Measurements from ENCODE around the gene LMNB1.

GRCh38 chr5:126848253-126848652 lies 71.3 kb downstream of the LMNB1 start:
- TF ChIP-seq POLR2A (IDR thresholded peaks at IDR 0.05) (no peak), CTCF (IDR thresholded peaks at IDR 0.05) (no peak)
